H7 (cell line): ENCODE measurements around the gene DRAM1. TPM values are rescaled to one million over a fixed set of nuclear protein-coding genes. Genes with fewer than 3 reads are reported as not detected.

Experiments
- DNase-seq: peaks from one replicate; pipeline ENCODE4 v3.0.0; 2012
- H3K27me3 ChIP-seq: 2 replicates; pipeline ENCODE4 v1.6.0; 2011; ENCODE audit warnings: mild to moderate bottlenecking, low read length; ENCODE audit not compliant: control insufficient read depth, insufficient read depth
- H3K36me3 ChIP-seq: replicated peaks from 2 replicates; pipeline ENCODE4 v1.5.1; 2011; ENCODE audit warnings: low read length; ENCODE audit not compliant: control insufficient read depth, insufficient read depth
- H3K4me3 ChIP-seq: 2 replicates; pipeline ENCODE4 v1.5.1; 2011; ENCODE audit warnings: low read depth, mild to moderate bottlenecking, control low read depth, low read length, moderate library complexity; ENCODE audit not compliant: insufficient read depth
- total RNA-seq: library from RNA; depleted of rRNA; stranded (reverse); fragments of >200 nt; shearing (Covaris generic); gene quantifications from 2 replicates; pipeline ENCODE4 v1.2.3, GENCODE V29; 2014; rRNA removed

DRAM1 gene
- total RNA-seq, 1 experiment from 2014 or later = 1.0 TPM

GRCh38 chr12:101954676-101955075 is 77.3 kb downstream of the DRAM1 start:
- no peaks in the 10 kb centered on the region for H3K27me3 ChIP-seq
- no peaks in the 10 kb centered on the region for H3K36me3 ChIP-seq
- H3K4me3 ChIP-seq = no peak overlapping the region
- no peak for DNase-seq

GRCh38 chr12:101957252-101957959 is 80.0 kb downstream of the DRAM1 start:
- H3K4me3 ChIP-seq = no peak overlapping the region
- no peak for DNase-seq
- H3K27me3 ChIP-seq = no peaks in the 10 kb centered on the region
- no peaks in the 10 kb centered on the region for H3K36me3 ChIP-seq

DNA sequence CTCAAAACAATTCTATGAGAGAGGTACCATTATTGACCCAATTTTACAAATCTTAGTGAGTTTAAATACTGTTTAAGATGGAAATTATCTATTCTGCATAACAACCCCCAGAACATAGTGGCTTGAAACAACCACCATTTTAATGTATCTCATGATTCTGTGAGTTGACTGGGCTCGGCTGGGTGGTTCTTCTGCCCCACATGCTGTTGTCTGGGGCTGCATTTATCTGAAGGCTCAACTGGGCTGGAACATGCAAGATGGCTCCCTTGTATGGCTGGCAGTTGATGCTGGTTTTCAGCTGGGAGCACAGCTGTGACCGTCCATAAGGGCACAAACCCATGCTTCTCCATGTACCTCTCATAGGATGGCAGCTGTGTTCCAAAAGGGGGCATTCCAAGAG is 82.2 kb downstream of the DRAM1 start:
- DNase-seq = no peak
- H3K27me3 ChIP-seq = no peaks in the 10 kb centered on the region
- H3K36me3 ChIP-seq = no peaks in the 10 kb centered on the region
- no peak overlapping the region for H3K4me3 ChIP-seq

DNA sequence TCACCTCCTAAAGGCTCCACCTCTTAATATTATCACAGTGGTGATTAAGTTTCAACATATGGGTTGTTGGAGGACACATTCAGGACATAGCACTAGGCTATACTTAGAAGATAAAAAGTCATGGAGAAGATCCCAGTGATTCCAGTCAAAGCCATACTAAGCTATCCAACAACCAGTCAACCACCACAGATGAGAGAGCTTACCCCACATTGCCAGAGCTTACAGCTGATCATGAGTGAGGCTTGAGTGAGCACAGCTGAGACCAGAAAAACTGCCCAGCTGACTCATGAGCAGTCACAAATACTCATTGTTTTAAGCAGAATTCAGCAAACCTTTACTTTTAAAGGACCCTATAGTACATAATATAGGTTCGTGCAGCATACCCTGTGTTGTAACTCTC is 85.1 kb downstream of the DRAM1 start:
- Histone ChIP-seq H3K36me3 (no peaks in the 10 kb centered on the region), H3K27me3 (no peaks in the 10 kb centered on the region), H3K4me3 (no peak overlapping the region)
- DNase-seq = no peak

- Histone ChIP-seq H3K27me3 (no peaks in the 10 kb centered on the region), H3K4me3 (no peak overlapping the region), H3K36me3 (no peaks in the 10 kb centered on the region)
- no peak for DNase-seq
Measured at GRCh38 chr12:101963697-101964096, 86.3 kb downstream of the DRAM1 start.

GRCh38 chr12:101966496-101966895 is 89.1 kb downstream of the DRAM1 start:
- H3K4me3 ChIP-seq = no peak overlapping the region
- H3K27me3 ChIP-seq = no peaks in the 10 kb centered on the region
- no peak for DNase-seq
- H3K36me3 ChIP-seq = no peaks in the 10 kb centered on the region

- H3K27me3 ChIP-seq = no peaks in the 10 kb centered on the region
- no peaks in the 10 kb centered on the region for H3K36me3 ChIP-seq
- DNase-seq = no peak
- H3K4me3 ChIP-seq = no peak overlapping the region
Measured at GRCh38 chr12:101967506-101967905, 90.1 kb downstream of the DRAM1 start.

DNA sequence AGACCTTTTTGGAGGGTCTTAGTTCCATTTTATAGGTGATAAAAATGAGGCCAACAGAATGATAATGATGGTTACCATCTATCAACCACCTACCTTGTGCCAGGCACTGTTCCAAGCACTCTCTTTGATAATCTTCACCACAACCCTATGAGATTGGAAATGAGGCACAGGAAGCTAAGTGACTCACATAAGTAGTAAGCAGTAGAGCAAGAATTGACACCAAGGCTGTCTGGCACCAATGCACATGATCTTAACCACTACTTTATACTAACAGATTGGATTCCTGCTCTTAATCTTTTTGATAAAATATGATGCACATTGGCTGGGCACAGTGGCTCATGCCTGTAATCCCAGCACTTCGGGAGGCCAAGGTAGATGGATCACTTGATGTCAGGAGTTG is 91.4 kb downstream of the DRAM1 start:
- DNase-seq = no peak
- Histone ChIP-seq H3K4me3 (no peak overlapping the region), H3K36me3 (no peaks in the 10 kb centered on the region), H3K27me3 (no peaks in the 10 kb centered on the region)

Other genes with a start within 250 kb of the DRAM1 start
- gene CHPT1, start 179.9 kb upstream of the DRAM1 start, total RNA-seq = 27.8 and 31.2 TPM in 2 replicates
- gene SYCP3, start 138.1 kb upstream of the DRAM1 start, total RNA-seq = not detected in 2 replicates
- 13.9 and 23.7 TPM in 2 replicates for gene GNPTAB, start 46.6 kb upstream of the DRAM1 start, total RNA-seq
- gene WASHC3, start 184.4 kb downstream of the DRAM1 start, total RNA-seq = 9.8 and 13.6 TPM in 2 replicates
- 73.8 and 88.5 TPM in 2 replicates for gene NUP37, start 242.5 kb downstream of the DRAM1 start, total RNA-seq
- gene PARPBP, start 242.6 kb downstream of the DRAM1 start, total RNA-seq = 30.9 and 33.5 TPM in 2 replicates